GM12873 (cell line): ENCODE results near the gene TMEM53.

Source experiments
- CTCF ChIP-seq: IDR thresholded peaks from 2 replicates; pipeline ENCODE4 v1.5.1; 2012; ENCODE audit warnings: low read depth, mild to moderate bottlenecking, moderate library complexity, low read length, control low read depth; ENCODE audit not compliant: insufficient read depth; ENCODE audit errors: missing control alignments

The TMEM53 gene

DNA sequence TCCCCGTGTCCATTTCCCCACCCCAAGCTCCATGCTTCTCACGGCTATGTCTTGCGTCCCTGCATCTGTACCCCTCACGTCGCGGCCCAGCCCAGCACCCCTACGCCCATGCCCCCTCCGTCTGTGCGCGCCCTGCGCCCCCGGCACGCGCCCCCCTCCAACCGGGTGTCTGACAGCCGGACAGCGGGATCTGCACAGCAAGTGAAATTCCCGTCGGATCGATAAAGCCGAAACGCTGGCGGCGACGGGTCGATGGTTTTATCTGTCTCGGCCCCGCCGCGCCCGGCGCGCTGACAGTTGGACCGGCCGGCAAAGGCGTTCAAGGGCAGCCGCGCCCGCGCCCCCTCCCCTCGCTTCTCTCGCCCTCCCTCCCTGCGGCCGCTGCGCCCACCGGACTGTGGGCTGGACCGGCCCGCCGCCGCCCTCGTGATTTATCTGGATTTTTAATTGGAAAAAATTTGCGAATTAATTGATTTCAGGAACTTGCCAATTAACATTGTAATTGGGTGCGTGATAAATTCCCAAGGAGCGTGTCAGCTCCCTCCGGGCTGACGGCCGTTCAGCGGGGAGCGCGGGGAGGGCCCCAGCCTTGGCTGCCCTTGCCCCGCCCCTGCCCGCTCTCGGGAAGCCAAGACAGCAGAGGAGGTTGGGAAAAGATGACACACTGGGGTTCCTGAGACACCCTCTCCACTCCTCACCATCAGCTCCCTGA is 57.1 kb downstream of the TMEM53 start:
- no peak for TF ChIP-seq CTCF

DNA sequence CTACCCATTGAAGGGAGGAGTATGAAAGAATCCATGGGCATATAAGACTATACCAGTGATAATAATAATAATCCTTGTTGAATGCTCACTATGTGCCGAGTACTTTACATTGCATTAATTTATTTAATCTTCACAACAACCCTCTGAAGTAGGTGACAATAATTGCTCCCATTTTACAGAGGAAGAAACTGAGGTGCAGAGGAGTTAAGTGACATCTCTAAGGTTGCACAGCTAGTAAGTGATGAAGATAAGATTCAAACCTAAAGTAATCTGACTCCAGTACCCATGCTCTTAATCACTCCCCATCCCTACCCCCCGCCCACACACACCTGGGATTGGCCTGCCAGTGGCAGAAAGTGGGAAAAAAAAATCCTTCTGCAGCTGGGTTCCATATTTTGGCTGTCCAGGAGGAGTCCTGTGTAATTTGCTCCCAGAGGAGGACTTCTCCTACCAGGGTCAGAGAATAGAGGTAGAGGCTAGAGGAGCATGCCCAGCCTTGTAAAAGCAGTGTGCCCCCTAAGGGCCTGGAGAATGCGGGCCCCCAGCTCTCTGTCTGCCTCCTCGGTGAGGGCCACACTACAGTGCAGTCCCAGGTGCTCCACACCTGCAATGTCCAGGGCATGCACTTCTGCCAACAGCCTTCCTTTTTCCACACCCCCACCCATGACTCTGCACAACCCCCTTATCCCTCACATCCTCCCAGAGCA is 57.8 kb downstream of the TMEM53 start:
- no peak for TF ChIP-seq CTCF

DNA sequence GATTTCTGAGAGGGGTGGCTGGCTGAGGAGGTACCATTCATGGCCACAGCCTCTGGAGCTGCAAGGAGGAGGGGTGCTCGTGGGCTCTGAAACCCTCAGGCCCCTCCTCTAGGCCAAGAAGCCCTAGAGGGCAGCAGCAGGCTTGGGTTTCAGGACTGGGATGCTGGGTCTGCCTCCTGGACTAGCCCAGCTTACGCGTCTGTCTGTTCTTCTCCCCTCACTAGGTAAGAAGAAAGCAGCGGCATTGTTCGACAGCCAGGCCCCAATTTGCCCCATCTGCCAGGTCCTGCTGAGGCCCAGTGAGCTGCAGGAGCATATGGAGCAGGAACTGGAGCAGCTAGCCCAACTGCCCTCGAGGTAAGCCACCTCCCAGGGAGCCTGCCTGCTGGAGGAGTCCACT is 60.3 kb downstream of the TMEM53 start:
- no peak for TF ChIP-seq CTCF

DNA sequence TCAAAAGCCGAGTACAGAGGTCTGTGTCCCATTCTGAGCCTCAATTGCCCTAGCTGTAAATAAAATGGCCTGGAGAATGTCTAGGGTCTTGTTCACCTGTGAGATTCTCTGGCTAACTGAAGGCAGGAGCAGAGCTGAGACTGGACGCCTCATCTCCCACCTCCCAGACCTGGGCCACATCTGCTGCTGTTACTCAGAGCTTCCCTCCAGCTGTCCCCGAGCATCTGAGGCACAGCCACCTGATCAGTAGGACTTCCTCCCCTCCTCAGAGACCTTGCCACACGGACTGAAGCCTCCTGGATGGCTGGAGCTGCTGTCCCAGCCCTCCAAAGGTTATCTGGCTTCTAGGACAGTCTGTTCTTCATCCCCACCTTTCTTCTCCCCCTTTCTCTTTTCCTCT is 62.4 kb downstream of the TMEM53 start:
- no peak for TF ChIP-seq CTCF

- no peak for TF ChIP-seq CTCF
These were observed 62.9 kb downstream of the TMEM53 start for GRCh38 chr1:44611419-44611818.

DNA sequence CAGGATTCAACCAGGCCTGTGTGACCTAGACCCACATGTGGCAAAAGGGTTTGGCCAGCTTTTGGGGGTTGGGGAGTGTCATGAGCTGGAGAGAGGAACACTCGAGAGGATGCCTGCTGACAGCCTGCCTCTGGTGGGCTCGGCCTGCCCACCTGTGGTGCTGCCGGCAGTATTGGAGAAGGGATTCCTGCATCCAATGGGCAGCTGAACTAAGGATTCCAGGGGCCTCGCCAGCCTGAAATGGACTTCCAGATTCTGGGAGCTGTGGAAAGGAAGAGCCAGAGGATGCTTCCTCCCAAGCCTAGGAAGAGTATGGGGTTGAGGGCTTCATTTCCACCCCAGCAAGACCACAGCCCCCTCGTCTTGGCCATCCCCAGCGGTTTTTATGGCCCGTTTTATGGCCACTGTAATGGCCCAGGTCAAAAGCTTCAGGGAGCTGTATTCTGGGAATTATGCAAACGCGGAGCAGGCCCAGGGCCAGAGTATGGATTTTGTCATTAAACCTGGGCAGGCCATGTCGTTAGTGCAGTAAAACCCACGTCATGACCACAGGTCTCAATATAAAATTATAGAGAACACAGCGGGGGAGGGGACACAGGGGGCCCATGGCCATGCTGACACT is 63.6 kb downstream of the TMEM53 start:
- no peak for TF ChIP-seq CTCF

DNA sequence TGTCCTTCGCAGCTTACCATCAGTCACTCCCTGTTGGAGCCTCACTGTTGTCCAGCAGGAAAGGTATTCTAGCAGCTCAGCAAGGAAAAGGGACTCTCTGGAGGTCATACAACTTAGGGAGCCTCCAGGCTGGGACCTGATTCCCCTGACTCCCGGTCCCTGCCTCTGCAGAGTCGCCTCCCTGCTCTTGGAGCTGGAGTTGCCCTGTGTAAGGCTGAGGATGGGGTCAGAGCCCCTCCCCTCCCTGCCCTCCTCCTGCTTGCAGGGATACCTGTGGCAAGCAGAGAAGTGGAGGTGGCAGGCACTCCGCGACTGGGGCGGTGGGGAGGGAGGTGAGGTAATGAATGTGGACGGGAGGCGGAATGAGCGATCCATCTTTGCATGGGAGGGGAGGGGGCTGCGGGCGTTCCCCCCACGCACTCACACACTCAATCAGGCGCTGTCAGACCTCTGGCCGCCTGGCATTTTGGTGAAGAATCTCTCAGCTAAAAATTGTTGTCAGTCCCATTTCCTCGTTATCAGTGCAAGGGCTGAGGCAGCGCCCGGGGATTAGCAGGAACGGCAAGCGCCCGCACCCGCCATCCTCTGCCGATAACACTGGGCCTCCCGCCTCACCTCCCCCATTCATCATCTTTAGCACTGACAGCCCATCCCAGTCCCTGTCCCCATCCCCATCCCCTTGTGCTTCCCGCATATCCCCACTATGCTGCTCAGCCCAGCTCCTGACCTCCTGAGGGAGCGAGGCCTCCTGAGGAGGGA is 64.3 kb downstream of the TMEM53 start:
- no peak for TF ChIP-seq CTCF
